B cell (primary cell): ENCODE measurements around the gene WDR43. TPM values are rescaled to one million over a fixed set of nuclear protein-coding genes. Genes with fewer than 3 reads are reported as not detected.

Experiments
- ATAC-seq: fragments of 200-7000 bp; cut with Tn5 transposase; one replicate; pipeline ENCODE4 v1.10.0; 2021; ENCODE audit warnings: low read depth, mild to moderate bottlenecking, moderate number of reproducible peaks, moderate library complexity
- CTCF ChIA-PET: fragments of 350-600 bp; sonication (Branson Sonifier 250); formaldehyde crosslinking; loops from one replicate; lab custom pipeline; 2021; ENCODE audit warnings: antibody characterized with exemption, inconsistent platforms; lab: Charles Lee
- POLR2A ChIA-PET: fragments of 350-600 bp; sonication (Branson Sonifier 250); formaldehyde crosslinking; loops from one replicate; lab custom pipeline; 2021; ENCODE audit warnings: antibody characterized with exemption; lab: Charles Lee
- DNase-seq: peaks from one replicate; pipeline ENCODE4 v3.0.0; 2013
- H2AFZ ChIP-seq: 2 replicates; pipeline ENCODE4 v1.6.1; 2012; ENCODE audit warnings: mild to moderate bottlenecking, low read depth, low read length; ENCODE audit not compliant: insufficient read depth, poor library complexity, severe bottlenecking
- H3K27ac ChIP-seq, 2 donors: 1 replicate in 1 of 2; 2 replicates in 1 of 2; pipeline ENCODE4 v1.5.1; 2012 to 2013; ENCODE audit warnings: low read length in 2 of 2, mild to moderate bottlenecking in 2 of 2, moderate library complexity in 1 of 2
- H3K27me3 ChIP-seq, 4 experiments: fragments of 200-600 bp in 1 of 4; sonication (generic) in 1 of 4; replicated peaks in 1 of 4; 1 replicate in 2 of 4; 2 replicates in 2 of 4; pipeline versions ENCODE4 v1.6.1 to v1.7.0; 2013 to 2016; ENCODE audit warnings: low read length in 3 of 4, mild to moderate bottlenecking in 2 of 4, mixed read lengths in 1 of 4, moderate library complexity in 1 of 4; ENCODE audit not compliant: insufficient read depth in 4 of 4, control insufficient read depth in 3 of 4; ENCODE audit errors: control extremely low read depth in 1 of 4
- H3K36me3 ChIP-seq, 2 experiments: replicated peaks in 1 of 2; 1 replicate in 1 of 2; 2 replicates in 1 of 2; pipeline versions ENCODE4 v1.6.1 to v1.7.1; 2013; ENCODE audit warnings: low read length in 1 of 2; ENCODE audit not compliant: insufficient read depth in 2 of 2, control insufficient read depth in 1 of 2; ENCODE audit errors: control extremely low read depth in 1 of 2, extremely low read depth in 1 of 2
- H3K4me1 ChIP-seq, 2 donors: fragments of 200-600 bp in 1 of 2; sonication (generic) in 1 of 2; 1 replicate in 1 of 2; 2 replicates in 1 of 2; pipeline versions ENCODE4 v1.5.1 to v1.6.1; 2013 to 2017; ENCODE audit warnings: low read length in 2 of 2; ENCODE audit not compliant: control insufficient read depth in 2 of 2, insufficient read depth in 2 of 2
- H3K4me2 ChIP-seq: replicated peaks from 2 replicates; pipeline ENCODE3; 2012; ENCODE audit warnings: mild to moderate bottlenecking, low read depth, low read length; ENCODE audit not compliant: poor library complexity, severe bottlenecking
- H3K4me3 ChIP-seq, 5 experiments: fragments of 200-600 bp in 1 of 5; sonication (generic) in 1 of 5; 1 replicate in 3 of 5; 2 replicates in 2 of 5; pipeline versions ENCODE4 v1.5.1 to v1.7.0; 2011 to 2016; ENCODE audit warnings: low read length in 4 of 5, mild to moderate bottlenecking in 4 of 5, low read depth in 2 of 5, control low read depth in 1 of 5, moderate library complexity in 1 of 5; ENCODE audit not compliant: insufficient read depth in 1 of 5; ENCODE audit errors: control extremely low read depth in 1 of 5, extremely low read depth in 1 of 5
- H3K79me2 ChIP-seq: fragments of 200-600 bp; sonication (generic); one replicate; pipeline ENCODE4 v1.6.0; 2016; ENCODE audit warnings: low read length; ENCODE audit not compliant: control insufficient read depth, insufficient read depth
- H3K9ac ChIP-seq: fragments of 200-600 bp; sonication (generic); 2 replicates; pipeline ENCODE4 v1.6.1; 2017; ENCODE audit warnings: mild to moderate bottlenecking, low read length, moderate library complexity
- H3K9me3 ChIP-seq, 3 donors: one replicate each; pipeline versions ENCODE4 v1.6.1 to v1.7.1; 2013; ENCODE audit warnings: low read length in 2 of 3; ENCODE audit not compliant: control insufficient read depth in 2 of 3, insufficient read depth in 1 of 3; ENCODE audit errors: control extremely low read depth in 1 of 3
- H4K20me1 ChIP-seq: 2 replicates; pipeline ENCODE4 v1.6.0; 2012; ENCODE audit warnings: mild to moderate bottlenecking, low read length; ENCODE audit not compliant: insufficient read depth, control insufficient read depth, poor library complexity, severe bottlenecking
- H3K27ac Mint-ChIP-seq: one replicate; pipeline ENCODE4 v1.8.0; 2021; ENCODE audit warnings: mixed read lengths
- H3K27me3 Mint-ChIP-seq: one replicate; pipeline ENCODE4 v1.8.0; 2021; ENCODE audit warnings: mixed read lengths
- H3K4me1 Mint-ChIP-seq: one replicate; pipeline ENCODE4 v1.8.0; 2021; ENCODE audit warnings: mixed read lengths
- H3K4me3 Mint-ChIP-seq: one replicate; pipeline ENCODE4 v1.8.0; 2021; ENCODE audit warnings: mixed read lengths
- H3K9me3 Mint-ChIP-seq: one replicate; pipeline ENCODE4 v1.8.0; 2022; ENCODE audit warnings: mixed read lengths; ENCODE audit not compliant: insufficient read depth
- CTCF ChIP-seq: fragments of 200-600 bp; IDR thresholded peaks from one replicate; pipeline ENCODE4 v1.8.0; 2022; ENCODE audit warnings: antibody characterized with exemption, mild to moderate bottlenecking
- EZH2 ChIP-seq: IDR thresholded peaks from 2 replicates; pipeline ENCODE4 v1.6.1; 2012; ENCODE audit warnings: borderline replicate concordance, low read depth, mild to moderate bottlenecking, moderate library complexity, low read length; ENCODE audit not compliant: insufficient read depth, poor library complexity, severe bottlenecking
- WGBS: methylation state at CpG from one replicate; pipeline ENCODE4 v1.1.5; 2013; ENCODE audit warnings: missing lambda C conversion rate; ENCODE audit not compliant: insufficient coverage; 5-methylcytosine and 5-hydroxymethylcytosine counted together
- intact Hi-C: fragments of 100-400 bp; cut with micrococcal nuclease; formaldehyde crosslinking; loops from one replicate; pipeline ENCODE4 v1.10.0; 2022
- polyA plus RNA-seq: library from polyadenylated mRNA; depleted of rRNA; stranded (reverse); fragments of >200 nt; gene quantifications from 2 replicates; pipeline ENCODE4 v1.2.3, GENCODE V29; 2012
- total RNA-seq, 2 donors: library from RNA; stranded (reverse); fragments of 120-200 nt in 1 of 2; gene quantifications; 1 replicate in 1 of 2; 2 replicates in 1 of 2; pipeline versions ENCODE4 v1.2.3 to v1.2.4, GENCODE V29; 2013 to 2022

The WDR43 gene
- total and polyA plus RNA-seq, 2 donors (not counting 1 experiment from before 2014, with no cell fraction given) = 22.5 to 51.0 TPM

- WGBS = 94% methylated on average over 4 of the region's 8 CpGs
- H3K4me1 ChIP-seq = no peaks in the 10 kb centered on the region
- H3K9ac ChIP-seq = no peak overlapping the region
- Mint-ChIP-seq H3K27ac (no peak overlapping the region), H3K4me3 (no peak overlapping the region), H3K27me3 (no peaks in the 10 kb centered on the region), H3K9me3 (no peaks in the 10 kb centered on the region), H3K4me1 (no peaks in the 10 kb centered on the region)
- H3K36me3 ChIP-seq = no peaks in the 10 kb centered on the region
- H3K27ac ChIP-seq = no peak overlapping the region
- no peak overlapping the region for H2AFZ ChIP-seq
- no peak overlapping the region for H3K4me2 ChIP-seq
- ATAC-seq (no peak), DNase-seq (no peak)
- no peaks in the 10 kb centered on the region for H3K79me2 ChIP-seq
- intact Hi-C loops = no loop called here
- POLR2A ChIA-PET = no interaction called here
- H3K4me3 ChIP-seq = no peak overlapping the region
- CTCF ChIA-PET = interaction anchor here (0.7 kb wide), 1 partner anchor 24 kb away, joined by 3 read pairs; no protein-coding TSS in a partner anchor
- H3K27me3 ChIP-seq = no peaks in the 10 kb centered on the region
- TF ChIP-seq CTCF (no peak), EZH2 (no peak)
- H4K20me1 ChIP-seq = no peaks in the 10 kb centered on the region
- H3K9me3 ChIP-seq = no peaks in the 10 kb centered on the region
Observed at GRCh38 chr2:28982381-28982950, 88.0 kb downstream of the WDR43 start.

- H3K4me3 ChIP-seq = no peak overlapping the region
- H3K4me3 Mint-ChIP-seq = no peak overlapping the region
- H3K4me1 ChIP-seq = no peaks in the 10 kb centered on the region
- H3K27me3 ChIP-seq = peaks cover 0 to under 1% (median 0%) of the 10 kb centered on the region in 4 experiments
- POLR2A ChIA-PET = no interaction called here
- no peaks in the 10 kb centered on the region for H4K20me1 ChIP-seq
- 42% methylated on average over 3 of the region's 4 CpGs for WGBS
- no peaks in the 10 kb centered on the region for H3K9me3 Mint-ChIP-seq
- H2AFZ ChIP-seq = no peak overlapping the region
- TF ChIP-seq CTCF = no peak
- no peak for TF ChIP-seq EZH2
- H3K9ac ChIP-seq = no peak overlapping the region
- intact Hi-C loops = no loop called here
- CTCF ChIA-PET = no interaction called here
- H3K27me3 Mint-ChIP-seq = no peaks in the 10 kb centered on the region
- H3K79me2 ChIP-seq = no peaks in the 10 kb centered on the region
- H3K27ac ChIP-seq = no peak overlapping the region
- no peak overlapping the region for H3K27ac Mint-ChIP-seq
- H3K9me3 ChIP-seq = no peaks in the 10 kb centered on the region
- no peaks in the 10 kb centered on the region for H3K36me3 ChIP-seq
- no peak for DNase-seq
- H3K4me1 Mint-ChIP-seq = no peaks in the 10 kb centered on the region
- ATAC-seq = no peak
- H3K4me2 ChIP-seq = no peak overlapping the region
Observed at GRCh38 chr2:28986429-28986828, 92.0 kb downstream of the WDR43 start.
